Urothelium cell line (cell line): ENCODE data around the gene GPATCH2.

Source experiments
- DNase-seq: peaks from one replicate; pipeline ENCODE4 v3.0.0; 2011; ENCODE audit warnings: low spot score, mixed read lengths
- FAIRE-seq: peaks from 2 replicates; lab custom pipeline; 2011; peaks lifted over from hg19 to GRCh38; lab: Jason Lieb, UNC

The GPATCH2 gene

GRCh38 chr1:217630711-217631591 lies at the start of gene GPATCH2, which contains the start of gene SPATA17:
GPATCH2 (minus strand) TSS chr1:217631090; CDS start chr1:217630971, 119 bp downstream.
SPATA17 (plus strand) TSS chr1:217631344; CDS start chr1:217631379, 35 bp downstream.
- peak; percentile 88 for DNase-seq
- no peak for FAIRE-seq

DNA sequence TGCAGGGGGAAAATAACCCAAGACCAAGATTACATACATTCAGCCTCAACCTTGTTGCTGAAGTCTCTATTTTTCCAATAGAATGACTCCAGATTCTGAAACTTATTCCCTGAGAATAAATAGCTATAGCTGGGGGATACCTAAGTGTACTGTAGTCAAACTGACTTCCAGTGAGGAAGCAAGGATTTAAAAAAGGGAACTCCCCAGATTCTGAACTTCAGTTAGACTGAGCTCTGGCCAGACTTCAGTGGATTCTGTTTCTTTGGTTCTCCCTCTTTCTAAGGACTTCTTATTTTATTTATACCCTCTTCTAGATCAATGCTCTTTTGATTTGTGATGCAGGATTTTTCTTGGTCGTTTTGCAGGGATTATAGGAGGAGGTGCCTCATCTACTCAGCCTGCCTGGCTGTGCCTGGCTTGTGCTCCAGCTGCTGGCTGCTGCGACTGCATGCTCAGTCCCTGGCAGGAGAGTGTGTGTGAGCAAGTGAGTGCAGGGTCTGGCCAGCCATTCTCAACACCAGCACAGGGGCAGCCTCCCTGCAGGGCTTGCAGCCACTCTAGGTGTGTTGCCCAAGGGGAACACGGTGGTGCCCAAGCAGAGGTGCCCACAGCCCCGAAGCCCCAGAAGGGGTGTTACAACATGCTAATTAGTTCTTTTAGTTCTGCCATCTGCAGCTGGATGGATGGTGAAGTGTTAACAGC lies 43.3 kb upstream of the GPATCH2 start:
- FAIRE-seq (no peak), DNase-seq (no peak)

DNA sequence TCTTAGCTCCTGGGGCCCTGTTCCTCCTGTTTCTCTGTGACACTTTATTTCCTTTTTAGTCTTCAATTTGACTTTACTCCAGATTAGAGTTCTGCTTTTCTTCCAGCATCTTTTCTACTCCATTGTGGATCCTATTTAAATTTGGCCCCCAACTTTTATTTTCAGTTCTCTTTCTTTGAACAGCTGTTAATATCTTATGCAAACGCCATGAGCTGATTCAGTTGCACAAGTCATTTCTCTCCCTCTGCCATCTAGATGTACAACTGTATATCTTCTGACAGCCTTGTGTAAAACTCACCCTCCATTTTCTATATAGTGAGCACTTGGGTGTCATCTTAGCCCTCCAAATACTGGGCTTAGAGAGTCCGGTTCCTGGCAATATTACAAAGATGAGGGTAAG lies 42.5 kb upstream of the GPATCH2 start:
- DNase-seq (no peak), FAIRE-seq (no peak)

- FAIRE-seq (no peak), DNase-seq (no peak)
Observed at GRCh38 chr1:217668351-217668940, 37.6 kb upstream of the GPATCH2 start.

GRCh38 chr1:217661407-217661806 lies 30.5 kb upstream of the GPATCH2 start:
- FAIRE-seq = no peak

DNA sequence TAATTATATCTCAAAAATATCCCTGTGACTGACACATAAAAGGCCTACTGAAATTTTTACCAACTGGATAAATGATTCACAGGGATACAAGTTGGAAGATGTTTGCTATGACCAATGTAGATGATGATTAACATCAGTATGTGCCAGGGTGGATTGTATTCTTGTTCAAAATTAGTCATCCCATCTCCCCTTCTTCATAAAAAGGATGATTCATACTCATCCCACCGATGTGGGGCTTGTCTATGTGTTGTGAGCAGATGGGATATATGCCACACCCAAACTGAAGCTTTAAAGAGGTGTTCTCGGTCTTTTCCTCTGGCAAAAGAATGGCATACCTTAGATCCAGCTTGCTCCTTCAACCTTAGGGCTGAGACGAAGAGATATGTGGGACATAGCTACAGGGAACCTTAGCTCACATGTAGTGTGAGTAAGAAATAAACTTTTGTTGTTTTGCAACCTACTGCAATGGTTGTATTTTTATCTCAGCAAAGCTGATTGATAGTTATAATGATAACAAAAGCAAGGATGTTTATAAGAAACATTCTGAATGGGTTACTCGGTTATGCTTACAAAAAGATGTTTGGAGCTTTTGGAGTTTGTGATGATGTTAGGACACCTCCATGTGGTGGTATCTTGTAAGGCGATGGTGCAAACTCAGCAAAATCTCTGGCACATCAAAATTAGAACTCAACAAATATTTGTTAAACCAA lies 29.6 kb upstream of the GPATCH2 start:
- DNase-seq (peak; percentile 49), FAIRE-seq (peak; percentile 13)

More at GRCh38 chr1:217661407-217661806, 30.5 kb upstream of the GPATCH2 start:
- no peak for DNase-seq

DNA sequence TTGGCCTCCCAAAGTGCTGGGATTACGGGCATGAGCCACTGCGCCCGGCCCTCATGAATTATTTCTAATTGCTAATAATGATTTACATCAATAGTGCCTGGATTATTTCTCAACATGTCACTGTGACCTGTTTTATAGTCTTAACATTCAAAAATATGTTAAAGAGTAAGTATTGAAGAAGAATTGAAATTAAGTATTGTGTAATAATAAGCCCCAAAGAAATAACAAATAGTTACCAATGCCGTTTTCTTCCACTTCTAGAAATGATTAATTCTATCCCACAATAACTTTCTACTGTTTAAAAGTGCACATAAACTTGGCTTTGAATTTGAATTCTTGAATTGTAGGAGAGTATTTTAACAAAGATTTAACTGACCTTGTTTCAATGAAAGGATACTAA lies 19.8 kb upstream of the GPATCH2 start:
- no peak for DNase-seq
- no peak for FAIRE-seq

GRCh38 chr1:217647791-217648190 lies 16.9 kb upstream of the GPATCH2 start:
- no peak for FAIRE-seq
- no peak for DNase-seq

GRCh38 chr1:217642455-217642854 lies 11.6 kb upstream of the GPATCH2 start:
- DNase-seq = no peak
- no peak for FAIRE-seq

DNA sequence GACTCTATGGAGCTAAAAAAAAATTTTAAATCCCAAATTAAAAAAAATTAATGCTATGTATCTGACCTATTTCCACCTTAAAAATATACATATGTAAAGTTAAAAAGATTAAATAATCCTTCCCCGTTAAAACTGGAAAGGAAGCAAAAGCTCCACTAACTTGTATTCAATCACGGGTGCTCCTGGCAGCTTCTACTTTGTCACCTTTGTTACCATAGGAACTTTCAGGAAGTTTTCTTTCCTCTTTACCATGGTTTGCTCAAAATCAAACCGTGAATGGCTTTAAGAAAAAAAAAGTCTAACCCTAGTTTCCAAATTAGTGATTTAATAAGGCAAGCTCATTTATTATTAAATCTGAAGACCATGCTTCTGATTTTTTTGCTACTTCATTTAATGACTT lies 3.5 kb downstream of the GPATCH2 start:
- FAIRE-seq = no peak
- DNase-seq = no peak

- no peak for DNase-seq
- no peak for FAIRE-seq
Observed at GRCh38 chr1:217626321-217626720, 4.6 kb downstream of the GPATCH2 start.

GRCh38 chr1:217622042-217622441 lies 8.8 kb downstream of the GPATCH2 start:
- FAIRE-seq (no peak), DNase-seq (no peak)

DNA sequence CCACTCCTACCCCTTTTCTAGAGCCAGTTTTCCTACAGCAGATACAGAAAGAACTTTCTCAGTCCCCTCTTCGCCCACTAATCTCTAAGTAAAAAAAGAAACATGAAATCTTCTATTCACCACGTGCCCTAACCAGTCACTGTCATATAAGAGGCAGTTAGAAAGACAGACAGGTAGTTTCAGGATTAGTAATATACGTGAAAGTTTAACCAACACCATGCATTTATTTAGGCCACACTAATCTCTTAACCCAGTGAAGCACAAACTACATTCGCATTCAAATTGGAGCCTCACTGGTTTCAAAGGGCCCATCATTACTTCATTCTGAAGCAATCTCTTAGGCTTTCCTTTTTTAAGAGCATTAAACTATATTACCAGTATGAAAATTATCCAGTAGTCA lies 10.1 kb downstream of the GPATCH2 start:
- no peak for FAIRE-seq
- no peak for DNase-seq

- FAIRE-seq (no peak), DNase-seq (no peak)
Observed at GRCh38 chr1:217617126-217617525, 13.8 kb downstream of the GPATCH2 start.

DNA sequence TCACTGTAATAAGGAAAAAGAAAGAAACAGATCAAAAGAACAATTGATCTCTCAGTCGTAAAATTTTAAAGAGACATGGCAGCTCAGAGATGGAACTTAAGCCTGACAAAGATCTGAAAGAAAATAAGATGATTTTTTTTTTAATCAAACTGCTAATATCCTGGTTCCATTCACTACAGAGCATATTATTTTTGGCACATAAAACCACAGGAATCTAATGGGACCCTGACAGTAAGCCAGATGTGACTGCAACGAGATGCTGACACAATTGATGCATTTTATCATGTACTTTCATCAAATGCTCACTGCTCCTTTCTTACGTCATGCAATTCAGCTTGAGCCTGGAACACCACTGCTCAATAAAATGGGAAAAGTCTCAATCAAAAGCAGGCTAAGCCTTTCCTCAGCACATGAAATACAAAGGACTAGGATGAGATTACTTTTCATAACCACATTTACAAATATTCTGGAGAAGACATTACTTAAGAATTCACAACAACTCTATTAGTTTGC lies 16.6 kb downstream of the GPATCH2 start:
- FAIRE-seq = no peak
- no peak for DNase-seq

GRCh38 chr1:217605390-217605789 lies 25.5 kb downstream of the GPATCH2 start:
- FAIRE-seq (no peak), DNase-seq (no peak)

DNA sequence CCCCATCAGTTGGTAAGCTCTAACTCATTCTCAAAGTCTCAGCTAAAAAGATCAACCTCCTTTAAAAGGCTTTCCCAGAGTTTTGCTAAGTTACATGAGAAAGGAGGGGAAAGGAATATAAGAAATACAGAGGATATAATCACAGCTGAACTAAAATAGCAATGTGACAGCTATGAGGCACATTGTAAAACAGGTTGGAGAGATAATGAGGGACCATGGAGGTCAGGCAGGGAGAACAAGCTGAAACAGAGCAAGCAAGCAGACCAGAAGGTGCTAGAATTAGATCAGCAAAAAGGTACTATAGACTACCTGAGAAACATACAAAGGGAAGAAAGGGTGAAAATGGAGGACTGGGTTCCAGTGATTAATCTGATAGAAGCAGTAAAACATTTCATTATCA lies 28.5 kb downstream of the GPATCH2 start:
- FAIRE-seq (no peak), DNase-seq (no peak)

DNA sequence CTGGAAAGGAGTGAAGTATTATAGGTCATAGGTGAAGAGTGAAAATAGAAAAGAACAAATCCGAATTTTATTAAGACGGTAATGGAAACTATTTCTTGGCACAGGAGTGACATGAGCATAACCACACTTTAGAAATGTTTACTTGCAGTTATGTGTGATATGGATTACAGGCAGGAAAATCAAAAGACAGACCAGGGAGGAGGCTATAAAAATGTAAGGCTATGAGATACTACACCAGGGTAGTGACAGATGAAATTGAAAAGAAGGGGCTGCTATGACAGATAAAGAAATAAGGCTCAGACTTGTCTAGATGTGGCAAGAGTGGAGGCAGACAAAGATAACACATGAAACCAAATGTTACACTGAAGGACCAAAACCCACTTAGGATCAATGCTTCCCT lies 31.7 kb downstream of the GPATCH2 start:
- FAIRE-seq = no peak
- no peak for DNase-seq

DNA sequence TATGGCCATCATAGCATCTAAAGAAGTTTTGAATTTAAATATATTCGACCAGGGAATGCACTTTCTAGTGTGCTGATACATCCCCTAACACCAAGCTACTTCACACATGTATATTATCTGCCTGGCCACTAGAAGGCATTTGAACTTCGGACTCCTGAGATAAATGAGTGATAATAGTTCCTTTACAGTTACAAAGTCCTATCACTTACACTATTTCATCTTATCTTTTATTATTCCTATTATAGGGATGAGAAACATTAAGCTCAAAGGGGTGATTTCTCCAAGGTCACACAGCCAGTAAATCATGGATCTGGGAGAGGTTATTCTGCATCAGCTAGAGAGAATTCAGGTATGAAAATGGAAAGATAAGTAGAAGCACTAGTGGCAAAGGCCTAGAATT lies 40.3 kb downstream of the GPATCH2 start:
- no peak for FAIRE-seq
- no peak for DNase-seq

GRCh38 chr1:217586586-217586985 lies 44.3 kb downstream of the GPATCH2 start:
- DNase-seq (no peak), FAIRE-seq (no peak)

DNA sequence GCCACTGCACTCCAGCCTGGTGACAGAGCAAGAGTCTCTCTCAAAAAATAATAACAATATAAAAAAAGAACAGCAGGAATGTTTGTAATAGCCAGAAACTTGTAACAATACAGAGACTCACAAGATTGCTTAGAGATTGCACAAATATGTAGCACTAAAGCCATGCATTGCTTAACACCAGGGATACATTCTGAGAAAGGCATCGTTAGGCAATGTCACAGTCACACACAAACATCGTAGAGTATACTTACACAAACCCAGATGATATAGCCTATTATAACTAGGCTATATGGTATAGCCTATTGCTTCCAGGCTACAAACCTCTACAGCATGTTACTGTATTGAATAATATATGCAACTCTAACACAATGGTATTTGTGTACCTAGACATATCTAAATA lies 45.3 kb downstream of the GPATCH2 start:
- DNase-seq = no peak
- no peak for FAIRE-seq
